ENCODE results near the gene CHID1. TPM values are rescaled to one million over a fixed set of nuclear protein-coding genes. Genes with fewer than 3 reads are reported as not detected.

The CHID1 gene
- total RNA-seq, 1 donor from 2014 or later = 112 TPM

- Mint-ChIP-seq H3K27ac (ENCODE audit: unreplicated experiment) (peak overlapping the region; percentile 93), H3K4me1 (ENCODE audit: unreplicated experiment) (peaks cover 57% of the 10 kb centered on the region), H3K9me3 (ENCODE audit: unreplicated experiment) (no peaks in the 10 kb centered on the region), H3K27me3 (ENCODE audit: unreplicated experiment) (no peaks in the 10 kb centered on the region), H3K4me3 (ENCODE audit: unreplicated experiment) (peak overlapping the region; percentile 85), H3K36me3 (ENCODE audit: unreplicated experiment) (peaks cover 8% of the 10 kb centered on the region)
- DNase-seq (ENCODE audit: extremely low spot score, unreplicated experiment) = no peak
- peak; percentile 16 for TF ChIP-seq CTCF (IDR thresholded peaks at IDR 0.05)
Observed at GRCh38 chr11:843086-843734, 67.4 kb downstream of the CHID1 start.

GRCh38 chr11:842370-843002 is 68.1 kb downstream of the CHID1 start, which contains the start of the genes POLR2L and TSPAN4:
POLR2L (minus strand) TSS chr11:842529; CDS start chr11:842508, 21 bp downstream.
TSPAN4 (plus strand) TSS chr11:842852; CDS start chr11:850305, 7,453 bp downstream.
- peak within 1 kb of the TSS; percentile 85 for H3K4me3 Mint-ChIP-seq (ENCODE audit: unreplicated experiment)
- TF ChIP-seq CTCF (IDR thresholded peaks at IDR 0.05) = no peak
- peaks cover 59% of the 10 kb centered on the region for H3K4me1 Mint-ChIP-seq (ENCODE audit: unreplicated experiment)
- H3K36me3 Mint-ChIP-seq (ENCODE audit: unreplicated experiment) = peaks cover 8% of the 10 kb centered on the region
- no peaks in the 10 kb centered on the region for H3K27me3 Mint-ChIP-seq (ENCODE audit: unreplicated experiment)
- H3K27ac Mint-ChIP-seq (ENCODE audit: unreplicated experiment) = peak within 1 kb of the TSS; percentile 93
- no peaks in the 10 kb centered on the region for H3K9me3 Mint-ChIP-seq (ENCODE audit: unreplicated experiment)
- DNase-seq (ENCODE audit: extremely low spot score, unreplicated experiment) = peak; percentile 94

GRCh38 chr11:841981-842369 is 68.6 kb downstream of the CHID1 start:
- Mint-ChIP-seq H3K27ac (ENCODE audit: unreplicated experiment) (peak overlapping the region; percentile 78), H3K9me3 (ENCODE audit: unreplicated experiment) (no peaks in the 10 kb centered on the region), H3K27me3 (ENCODE audit: unreplicated experiment) (no peaks in the 10 kb centered on the region), H3K4me3 (ENCODE audit: unreplicated experiment) (peak overlapping the region; percentile 81), H3K4me1 (ENCODE audit: unreplicated experiment) (peaks cover 55% of the 10 kb centered on the region), H3K36me3 (ENCODE audit: unreplicated experiment) (peaks cover 8% of the 10 kb centered on the region)
- DNase-seq (ENCODE audit: extremely low spot score, unreplicated experiment) = no peak
- no peak for TF ChIP-seq CTCF (IDR thresholded peaks at IDR 0.05)

- peak overlapping the region; percentile 23 for H3K27ac Mint-ChIP-seq (ENCODE audit: unreplicated experiment)
- peaks cover 8% of the 10 kb centered on the region for H3K36me3 Mint-ChIP-seq (ENCODE audit: unreplicated experiment)
- DNase-seq (ENCODE audit: extremely low spot score, unreplicated experiment) = no peak
- peak overlapping the region; percentile 81 for H3K4me3 Mint-ChIP-seq (ENCODE audit: unreplicated experiment)
- H3K4me1 Mint-ChIP-seq (ENCODE audit: unreplicated experiment) = peaks cover 39% of the 10 kb centered on the region
- H3K27me3 Mint-ChIP-seq (ENCODE audit: unreplicated experiment) = no peaks in the 10 kb centered on the region
- no peaks in the 10 kb centered on the region for H3K9me3 Mint-ChIP-seq (ENCODE audit: unreplicated experiment)
- peak; percentile 39 for TF ChIP-seq CTCF (IDR thresholded peaks at IDR 0.05)
Observed at GRCh38 chr11:839875-840617, 70.6 kb downstream of the CHID1 start.

- H3K36me3 Mint-ChIP-seq (ENCODE audit: unreplicated experiment) = peaks cover 8% of the 10 kb centered on the region
- H3K27ac Mint-ChIP-seq (ENCODE audit: unreplicated experiment) = no peak overlapping the region
- H3K9me3 Mint-ChIP-seq (ENCODE audit: unreplicated experiment) = no peaks in the 10 kb centered on the region
- peaks cover 42% of the 10 kb centered on the region for H3K4me1 Mint-ChIP-seq (ENCODE audit: unreplicated experiment)
- DNase-seq (ENCODE audit: extremely low spot score, unreplicated experiment) = no peak
- TF ChIP-seq CTCF (IDR thresholded peaks at IDR 0.05) = no peak
- H3K4me3 Mint-ChIP-seq (ENCODE audit: unreplicated experiment) = peak overlapping the region; percentile 6
- H3K27me3 Mint-ChIP-seq (ENCODE audit: unreplicated experiment) = no peaks in the 10 kb centered on the region
Observed at GRCh38 chr11:839280-839623, 71.4 kb downstream of the CHID1 start.
